Testis (tissue), 2 donors: ENCODE measurements around the gene KCNAB2.

Experiments used
- CTCF ChIP-seq, 3 experiments: fragments of 450-650 bp in 2 of 3; fragments of 200-600 bp in 1 of 3; sonication (generic) in 1 of 3; IDR thresholded peaks; one replicate each; pipeline ENCODE4 v1.5.1; 2016 to 2019; ENCODE audit warnings: antibody characterized with exemption in 3 of 3, mild to moderate bottlenecking in 2 of 3, moderate library complexity in 1 of 3
- POLR2A ChIP-seq: fragments of 450-650 bp; IDR thresholded peaks from one replicate; pipeline ENCODE4 v1.6.1; 2017; ENCODE audit warnings: antibody characterized with exemption, mild to moderate bottlenecking, moderate library complexity

GRCh38 chr1:6080469-6080868, 34.8 kb downstream of the KCNAB2 start:
- TF ChIP-seq CTCF (IDR thresholded peaks at IDR 0.05) (no peak), POLR2A (no peak)
